ENCODE results near the gene PLCL1.

The PLCL1 gene

GRCh38 chr2:197884252-197884651 lies 79.9 kb downstream of the PLCL1 start:
- H3K27ac ChIP-seq (replicated peaks), result no peak overlapping the region
- TF ChIP-seq REST (IDR thresholded peaks at IDR 0.05; ENCODE audit: insufficient replicate concordance, low read depth) (no peak), CTCF (IDR thresholded peaks at IDR 0.05; ENCODE audit: insufficient read depth, low read length) (no peak), GABPA (IDR thresholded peaks at IDR 0.05; ENCODE audit: low read depth) (no peak), POLR2AphosphoS5 (IDR thresholded peaks at IDR 0.05; ENCODE audit: low read depth) (no peak), SPI1 (IDR thresholded peaks at IDR 0.05; ENCODE audit: borderline replicate concordance, low read depth) (no peak)
- no peaks in the 10 kb centered on the region for H3K27me3 ChIP-seq (ENCODE audit: insufficient read depth, poor library complexity, severe bottlenecking)
- no peak overlapping the region for H3K4me3 ChIP-seq (replicated peaks; ENCODE audit: insufficient read depth, low read length)
- no peak for DNase-seq (ENCODE audit: low read depth in 1 of 2, low spot score in 1 of 2)

GRCh38 chr2:197885126-197885525 lies 80.7 kb downstream of the PLCL1 start:
- TF ChIP-seq SPI1 (IDR thresholded peaks at IDR 0.05; ENCODE audit: borderline replicate concordance, low read depth) (no peak), POLR2AphosphoS5 (IDR thresholded peaks at IDR 0.05; ENCODE audit: low read depth) (no peak), CTCF (IDR thresholded peaks at IDR 0.05; ENCODE audit: insufficient read depth, low read length) (no peak), GABPA (IDR thresholded peaks at IDR 0.05; ENCODE audit: low read depth) (no peak), REST (IDR thresholded peaks at IDR 0.05; ENCODE audit: insufficient replicate concordance, low read depth) (no peak)
- no peaks in the 10 kb centered on the region for H3K27me3 ChIP-seq (ENCODE audit: insufficient read depth, poor library complexity, severe bottlenecking)
- no peak overlapping the region for H3K4me3 ChIP-seq (replicated peaks; ENCODE audit: insufficient read depth, low read length)
- H3K27ac ChIP-seq (replicated peaks), result no peak overlapping the region
- no peak for DNase-seq (ENCODE audit: low read depth in 1 of 2, low spot score in 1 of 2)

GRCh38 chr2:197885587-197885986 lies 81.2 kb downstream of the PLCL1 start:
- TF ChIP-seq CTCF (IDR thresholded peaks at IDR 0.05; ENCODE audit: insufficient read depth, low read length) (no peak), REST (IDR thresholded peaks at IDR 0.05; ENCODE audit: insufficient replicate concordance, low read depth) (no peak), SPI1 (IDR thresholded peaks at IDR 0.05; ENCODE audit: borderline replicate concordance, low read depth) (no peak), POLR2AphosphoS5 (IDR thresholded peaks at IDR 0.05; ENCODE audit: low read depth) (no peak), GABPA (IDR thresholded peaks at IDR 0.05; ENCODE audit: low read depth) (no peak)
- Histone ChIP-seq H3K27me3 (ENCODE audit: insufficient read depth, poor library complexity, severe bottlenecking) (no peaks in the 10 kb centered on the region), H3K4me3 (replicated peaks; ENCODE audit: insufficient read depth, low read length) (no peak overlapping the region), H3K27ac (replicated peaks) (no peak overlapping the region)
- DNase-seq (ENCODE audit: low read depth in 1 of 2, low spot score in 1 of 2), result no peak

All from HL-60 (cell line).